Tibial nerve (tissue), 4 donors: Measurements from ENCODE around the gene HCFC1. TPM values are rescaled to one million over a fixed set of nuclear protein-coding genes. Genes with fewer than 3 reads are reported as not detected.

Experiments
- DNase-seq, 2 donors: peaks; one replicate each; pipeline ENCODE4 v3.0.0-alpha.2; 2019; ENCODE audit warnings: low spot score in 2 of 2
- H3K27ac ChIP-seq, 4 donors: fragments of 200-600 bp; sonication (generic) in 3 of 4; one replicate each; pipeline ENCODE4 v1.5.1; 2017 to 2019; ENCODE audit warnings: mild to moderate bottlenecking in 1 of 4
- H3K27me3 ChIP-seq, 2 donors: fragments of 200-600 bp; sonication (generic) in 1 of 2; one replicate each; pipeline versions ENCODE4 v1.5.1 to v1.6.0; 2017 to 2019
- H3K36me3 ChIP-seq, 3 donors: fragments of 200-600 bp; sonication (generic); one replicate each; pipeline ENCODE4 v1.5.1; 2018 to 2019
- H3K4me1 ChIP-seq, 4 donors: fragments of 200-600 bp; sonication (generic) in 3 of 4; one replicate each; pipeline ENCODE4 v1.5.1; 2017 to 2019
- H3K4me3 ChIP-seq, 4 donors: fragments of 200-600 bp; sonication (generic) in 3 of 4; one replicate each; pipeline ENCODE4 v1.5.1; 2017 to 2019; ENCODE audit warnings: mild to moderate bottlenecking in 1 of 4, moderate library complexity in 1 of 4
- H3K9me3 ChIP-seq, 4 donors: fragments of 200-600 bp; sonication (generic) in 3 of 4; one replicate each; pipeline ENCODE4 v1.5.1; 2017 to 2019
- CTCF ChIP-seq, 5 experiments: fragments of 200-600 bp in 3 of 5; fragments of 450-650 bp in 2 of 5; sonication (generic) in 3 of 5; IDR thresholded peaks; one replicate each; pipeline ENCODE4 v1.5.1; 2016 to 2019; ENCODE audit warnings: antibody characterized with exemption in 5 of 5, mild to moderate bottlenecking in 3 of 5, moderate library complexity in 2 of 5
- EP300 ChIP-seq, 2 donors: sonication (generic); formaldehyde crosslinking; IDR thresholded peaks; one replicate each; pipeline ENCODE4 v1.6.1; 2017; ENCODE audit warnings: antibody characterized with exemption in 2 of 2, mild to moderate bottlenecking in 1 of 2
- POLR2A ChIP-seq, 2 donors: fragments of 450-650 bp; IDR thresholded peaks; one replicate each; pipeline ENCODE4 v1.6.1; 2017; ENCODE audit warnings: antibody characterized with exemption in 2 of 2, mild to moderate bottlenecking in 2 of 2, moderate library complexity in 2 of 2
- WGBS, 2 donors: methylation state at CpG; one replicate each; pipeline ENCODE4 v1.1.5; 2018; 5-methylcytosine and 5-hydroxymethylcytosine counted together
- total RNA-seq, 4 donors: library from RNA; depleted of rRNA; stranded (reverse); fragments of >200 nt; gene quantifications; one replicate each; pipeline ENCODE4 v1.1.0, GENCODE V29; 2016

Gene HCFC1
- 10 to 100 TPM; 42.6 to 52.2 (median 48.9) TPM for total RNA-seq

DNA sequence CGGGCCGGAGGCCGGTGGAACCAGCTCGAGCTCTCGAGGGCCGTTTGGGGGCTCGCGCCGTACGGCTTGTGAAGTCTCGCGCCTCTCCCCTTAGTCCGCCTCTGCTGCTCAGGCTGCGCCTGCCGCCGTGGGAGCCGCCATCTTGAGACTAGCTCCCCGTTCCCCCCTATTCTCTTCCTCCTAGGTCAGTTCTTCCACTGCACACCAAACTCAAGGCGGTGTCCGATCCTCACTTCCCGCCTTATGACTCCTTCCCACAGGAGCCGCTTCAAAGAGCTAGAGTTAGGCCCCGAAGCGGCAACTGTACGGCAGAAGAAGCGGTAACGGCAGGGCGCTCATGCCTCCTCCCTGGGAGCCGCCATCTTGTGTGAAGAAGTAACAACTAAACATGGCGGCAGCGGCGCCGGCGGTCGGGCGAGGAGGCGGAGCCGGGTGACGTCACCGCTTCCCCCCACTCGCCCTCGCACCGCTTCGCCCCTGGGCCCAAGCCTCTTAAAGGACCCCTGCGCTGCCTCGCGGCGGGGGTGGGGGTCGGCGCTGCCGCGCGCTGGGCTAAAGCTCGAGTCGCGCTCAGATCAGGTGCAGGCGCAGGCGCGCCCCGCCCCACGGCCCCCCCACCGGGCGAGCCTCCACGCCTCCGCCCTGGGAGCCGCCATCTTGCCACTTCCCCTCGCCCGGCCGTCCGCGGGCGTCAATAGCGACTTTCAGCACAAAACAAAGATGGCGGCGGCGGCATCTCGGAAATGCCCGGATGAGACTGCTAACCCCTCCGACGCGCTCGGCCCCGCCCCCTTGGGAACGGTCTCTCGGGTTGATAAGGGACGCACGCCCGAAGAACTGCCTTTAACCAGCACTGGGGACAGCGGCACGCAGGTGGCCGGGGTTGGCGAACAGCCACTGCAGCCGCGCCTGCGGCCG, at the start of gene HCFC1:
Gene HCFC1, minus strand, starts transcription at position 369 of the 918 bp plus-strand sequence. CDS start 978 bp downstream, outside the sequence.
- Histone ChIP-seq H3K36me3 (no peaks in the 10 kb centered on the region), H3K27ac (peak within 1 kb of the TSS; percentile 95 to 98 (median 97)), H3K27me3 (no peaks in the 10 kb centered on the region), H3K9me3 (no peaks in the 10 kb centered on the region), H3K4me3 (peak within 1 kb of the TSS; percentile 64 to 95 (median 78)), H3K4me1 (peaks cover 0 to 46% (median 26%) of the 10 kb centered on the region in 4 donors)
- WGBS, 2 donors, result 19% methylated on average over 80 of the region's 96 CpGs; no CpG with 5 or more reads in 1 of the 2 donors
- TF ChIP-seq EP300 (IDR thresholded peaks at IDR 0.05) (peak in 1 of 2 donors; percentile 63), POLR2A (IDR thresholded peaks at IDR 0.05) (peak; percentile 20 to 29), CTCF (IDR thresholded peaks at IDR 0.05) (no peak)
- peak; percentile 79 to 85 for DNase-seq

GRCh38 chrX:154021131-154021611, 49.6 kb upstream of the HCFC1 start:
- H3K4me1 ChIP-seq, result peaks cover 0 to 59% (median 12%) of the 10 kb centered on the region in 4 donors
- WGBS, 2 donors, result 73 to 84% methylated on average over 2 to 11 of the region's 11 CpGs
- no peaks in the 10 kb centered on the region for H3K27me3 ChIP-seq
- no peak overlapping the region for H3K4me3 ChIP-seq
- H3K9me3 ChIP-seq, result no peaks in the 10 kb centered on the region
- H3K27ac ChIP-seq, result peak overlapping the region in 3 of 4 donors; percentile 85 to 90 (median 86)
- peaks cover 0 to 13% (median 0%) of the 10 kb centered on the region in 3 donors for H3K36me3 ChIP-seq
- no peak for DNase-seq
- TF ChIP-seq CTCF (IDR thresholded peaks at IDR 0.05), result no peak
- TF ChIP-seq EP300 (IDR thresholded peaks at IDR 0.05), result no peak
- no peak for TF ChIP-seq POLR2A (IDR thresholded peaks at IDR 0.05)

DNA sequence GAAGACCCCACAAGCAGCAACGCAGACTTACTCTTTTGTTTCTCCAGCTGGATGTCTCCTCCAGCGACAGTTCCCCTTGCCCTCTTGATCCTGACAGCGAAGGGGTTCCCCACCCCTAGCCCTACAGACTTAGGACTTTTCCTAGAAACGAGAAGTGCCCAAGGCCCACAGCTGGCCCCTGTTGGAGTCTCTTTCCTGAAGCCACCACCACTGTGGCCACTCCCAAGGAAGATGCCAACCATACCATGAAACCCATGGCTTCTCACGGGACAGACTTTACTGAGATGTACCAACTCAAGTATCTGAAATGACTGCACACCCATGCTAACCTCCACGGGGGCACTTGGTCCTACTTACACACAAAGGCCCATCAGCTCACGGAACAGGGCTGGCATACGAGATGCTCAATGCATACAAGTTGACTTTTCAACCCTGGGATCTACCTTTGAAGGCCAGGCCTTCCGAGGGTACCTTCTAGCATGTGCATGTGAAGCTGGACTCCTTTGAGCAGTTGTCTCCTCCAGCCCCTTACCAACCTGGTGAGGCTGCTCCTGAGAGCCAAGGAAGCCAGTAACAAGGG, 49.0 kb upstream of the HCFC1 start:
- H3K9me3 ChIP-seq, result no peaks in the 10 kb centered on the region
- no peaks in the 10 kb centered on the region for H3K27me3 ChIP-seq
- peak overlapping the region; percentile 46 to 90 (median 86) for H3K27ac ChIP-seq
- H3K4me1 ChIP-seq, result peaks cover 0 to 55% (median 12%) of the 10 kb centered on the region in 4 donors
- TF ChIP-seq POLR2A (IDR thresholded peaks at IDR 0.05) (no peak), CTCF (IDR thresholded peaks at IDR 0.05) (no peak), EP300 (IDR thresholded peaks at IDR 0.05) (no peak)
- 42 to 66% methylated on average over 7 to 9 of the region's 9 CpGs for WGBS, 2 donors
- no peak for DNase-seq
- H3K4me3 ChIP-seq, result peak overlapping the region; percentile 34 to 68 (median 44)
- peaks cover 0 to 19% (median 0%) of the 10 kb centered on the region in 3 donors for H3K36me3 ChIP-seq

- Histone ChIP-seq H3K4me3 (peak within 1 kb of the TSS; percentile 34 to 68 (median 45)), H3K9me3 (no peaks in the 10 kb centered on the region), H3K36me3 (peaks cover 0 to 26% (median 0%) of the 10 kb centered on the region in 3 donors), H3K27ac (peak within 1 kb of the TSS; percentile 46 to 90 (median 86)), H3K4me1 (peaks cover 0 to 50% (median 12%) of the 10 kb centered on the region in 4 donors), H3K27me3 (no peaks in the 10 kb centered on the region)
- 4 to 38% methylated on average over 4 to 56 of the region's 99 CpGs for WGBS, 2 donors
- DNase-seq, result peak in 1 of 2 donors; percentile 20
- TF ChIP-seq POLR2A (IDR thresholded peaks at IDR 0.05) (peak; percentile 40 to 55), CTCF (IDR thresholded peaks at IDR 0.05) (no peak), EP300 (IDR thresholded peaks at IDR 0.05) (no peak)
These were observed 48.3 kb upstream of the HCFC1 start, which contains the start of gene IRAK1 for GRCh38 chrX:154019633-154020528. Gene IRAK1 (minus strand): TSS chrX:154019902. CDS start chrX:154019812, 90 bp downstream.
